ENCODE data around the gene ATP9B.

DNA sequence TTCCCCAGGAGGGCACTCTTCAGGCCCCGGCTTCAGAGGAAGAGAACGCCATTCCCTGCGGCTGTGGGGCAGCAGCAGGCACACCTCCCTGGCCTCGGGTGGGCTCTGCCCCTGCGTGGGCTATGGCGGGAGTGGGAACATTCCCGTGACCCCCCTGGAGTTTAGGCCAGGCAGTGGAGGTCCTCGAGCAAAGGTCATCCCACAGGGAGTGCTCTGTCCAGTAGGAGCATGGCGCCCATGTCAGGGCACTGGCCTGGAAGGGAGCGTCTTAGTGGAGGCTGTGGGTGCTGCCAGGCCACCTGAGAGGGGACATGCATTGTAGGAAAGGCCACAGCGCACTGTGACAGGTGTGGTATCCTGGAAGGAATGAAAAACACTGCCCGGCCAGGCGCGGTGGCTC, 317.4 kb downstream of the ATP9B start:
- TF ChIP-seq, protein P1, sequence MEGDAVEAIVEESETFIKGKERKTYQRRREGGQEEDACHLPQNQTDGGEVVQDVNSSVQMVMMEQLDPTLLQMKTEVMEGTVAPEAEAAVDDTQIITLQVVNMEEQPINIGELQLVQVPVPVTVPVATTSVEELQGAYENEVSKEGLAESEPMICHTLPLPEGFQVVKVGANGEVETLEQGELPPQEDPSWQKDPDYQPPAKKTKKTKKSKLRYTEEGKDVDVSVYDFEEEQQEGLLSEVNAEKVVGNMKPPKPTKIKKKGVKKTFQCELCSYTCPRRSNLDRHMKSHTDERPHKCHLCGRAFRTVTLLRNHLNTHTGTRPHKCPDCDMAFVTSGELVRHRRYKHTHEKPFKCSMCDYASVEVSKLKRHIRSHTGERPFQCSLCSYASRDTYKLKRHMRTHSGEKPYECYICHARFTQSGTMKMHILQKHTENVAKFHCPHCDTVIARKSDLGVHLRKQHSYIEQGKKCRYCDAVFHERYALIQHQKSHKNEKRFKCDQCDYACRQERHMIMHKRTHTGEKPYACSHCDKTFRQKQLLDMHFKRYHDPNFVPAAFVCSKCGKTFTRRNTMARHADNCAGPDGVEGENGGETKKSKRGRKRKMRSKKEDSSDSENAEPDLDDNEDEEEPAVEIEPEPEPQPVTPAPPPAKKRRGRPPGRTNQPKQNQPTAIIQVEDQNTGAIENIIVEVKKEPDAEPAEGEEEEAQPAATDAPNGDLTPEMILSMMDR (IDR thresholded peaks at IDR 0.05), result no peak
- TF ChIP-seq EZH2 (IDR thresholded peaks at IDR 0.05) (no peak), EZH2phosphoT487 (IDR thresholded peaks at IDR 0.05) (no peak)
